CD4-positive, alpha-beta T cell treated with Interferon gamma for 1 hour (primary cell): ENCODE measurements around the gene HNRNPF.
"Not testable (repeated sequence)": the region's sequence is repeated elsewhere in the genome, so short reads cannot be mapped to it uniquely, and the experiment has no call there.

Experiments
- DNase-seq: peaks from one replicate; pipeline ENCODE4 v3.0.0-alpha.2; 2020

Gene HNRNPF

DNA sequence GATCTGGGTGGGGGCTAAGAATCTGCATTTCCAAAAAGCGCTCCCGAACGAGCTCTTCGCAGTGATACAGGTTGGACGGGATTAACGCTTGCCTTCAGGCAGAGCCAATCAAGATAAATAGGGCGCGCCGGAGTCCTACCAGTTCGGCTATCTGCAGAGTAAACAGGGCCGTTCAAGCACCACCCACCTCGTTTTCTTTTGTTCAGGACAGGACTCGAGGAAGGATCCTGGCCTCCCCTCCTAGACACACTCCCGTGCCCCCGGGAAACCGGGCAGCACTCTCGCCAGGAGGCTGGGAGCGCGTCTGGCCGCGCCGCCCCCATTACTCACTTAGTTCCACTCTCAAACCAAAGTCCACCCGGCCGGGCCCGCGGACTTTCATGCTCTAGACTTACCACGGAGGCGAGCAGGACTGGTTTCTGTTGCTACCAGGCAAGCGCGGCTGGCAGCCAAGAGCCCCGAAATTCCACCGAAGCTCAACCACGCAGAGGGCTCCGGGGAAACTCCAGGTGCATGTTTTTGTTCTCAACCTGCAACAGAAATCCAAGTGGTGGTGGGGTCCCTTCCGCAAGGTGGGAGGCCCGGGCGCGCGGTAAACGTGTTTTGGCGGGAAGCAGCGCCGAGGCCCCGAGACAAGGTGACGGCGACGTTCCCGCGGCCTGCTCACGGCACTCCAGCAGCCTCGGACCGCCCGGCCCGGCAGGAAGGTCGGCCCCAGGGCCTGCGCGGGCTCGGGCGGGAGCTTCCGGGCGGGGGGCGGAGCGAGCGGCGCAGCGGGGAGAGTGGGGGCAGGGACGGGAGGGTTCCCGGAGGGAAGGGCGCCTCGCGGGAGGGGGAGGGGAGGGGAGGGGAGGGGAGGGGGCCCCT, 12.7 kb downstream of the HNRNPF start:
- peak; percentile 65 for DNase-seq

DNA sequence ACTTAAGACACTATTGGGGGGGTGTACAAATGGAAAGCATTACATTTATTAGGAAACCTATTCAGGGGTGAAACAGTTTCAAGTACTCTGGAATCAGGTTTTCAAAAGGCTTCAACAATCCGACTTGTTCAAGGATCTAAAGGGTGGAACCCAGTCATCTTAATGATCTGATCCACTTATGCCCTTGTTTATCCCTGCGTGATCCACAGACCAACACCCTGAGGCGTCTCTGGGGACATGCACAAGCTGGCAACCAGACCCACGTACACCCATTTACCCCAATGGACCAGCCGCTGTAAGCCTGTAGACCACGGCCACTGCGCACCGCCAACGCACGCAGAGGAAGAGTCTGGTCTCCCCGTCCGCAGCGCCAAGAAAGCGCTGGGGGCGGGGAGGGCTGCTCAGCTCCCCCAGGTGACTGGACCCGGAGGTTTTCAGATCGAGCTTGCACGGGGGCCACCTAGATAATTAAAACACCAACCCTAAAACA, 13.4 kb downstream of the HNRNPF start:
- no peak for DNase-seq

DNA sequence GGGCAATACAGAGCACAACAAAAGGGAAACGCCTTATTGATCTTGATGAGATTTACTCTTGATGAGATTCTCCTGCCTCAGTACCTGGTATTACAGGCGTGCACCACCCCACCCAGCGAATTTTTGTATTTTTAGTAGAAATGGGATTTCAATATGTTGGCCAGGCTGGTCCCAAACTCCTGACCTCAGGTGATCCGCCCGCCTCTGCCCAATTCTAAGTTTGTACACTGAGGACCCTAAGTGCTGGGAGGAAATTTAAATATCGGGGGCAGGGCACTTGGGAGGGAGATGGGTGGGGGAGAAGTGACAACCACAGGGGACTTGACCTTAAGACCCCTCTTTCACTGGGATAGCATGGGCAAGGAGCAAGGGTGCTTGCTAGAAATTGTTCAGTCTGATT, 14.1 kb downstream of the HNRNPF start:
- DNase-seq: no peak

DNA sequence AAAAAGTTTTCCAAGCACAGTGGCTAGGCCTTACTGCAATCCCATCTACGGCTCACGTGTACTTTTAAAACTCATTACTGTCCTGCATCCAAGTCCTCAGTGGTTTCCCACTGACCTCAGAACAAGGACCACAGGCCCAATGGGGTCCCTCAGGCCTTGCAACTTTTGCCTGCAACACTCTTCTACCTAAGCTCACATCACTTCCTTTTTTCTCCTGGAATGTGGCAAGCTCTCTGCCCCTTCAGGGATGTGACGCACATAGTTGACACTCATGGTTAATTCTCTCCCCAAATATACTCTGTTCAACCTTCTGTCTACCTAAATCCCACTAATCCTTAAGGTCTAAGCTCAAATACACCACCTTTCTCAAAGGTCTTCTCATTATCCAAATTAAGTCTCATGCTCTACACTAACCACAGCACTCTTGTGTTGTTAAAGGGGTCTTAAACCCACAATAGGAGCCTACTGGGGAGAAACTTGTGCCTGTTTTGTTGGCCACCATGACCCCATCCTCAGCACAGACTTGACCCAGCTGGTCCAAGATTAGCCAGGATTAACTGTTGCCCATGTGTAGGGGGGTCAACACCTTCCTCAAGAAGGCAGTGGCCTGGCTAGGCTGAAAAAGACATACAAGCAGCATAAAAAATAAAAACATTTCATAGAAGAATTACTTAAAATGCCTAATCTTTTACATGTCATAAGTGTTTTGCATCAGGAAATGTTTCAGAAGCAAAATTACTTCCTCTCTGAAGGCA, 15.2 kb downstream of the HNRNPF start:
- DNase-seq: no peak

DNA sequence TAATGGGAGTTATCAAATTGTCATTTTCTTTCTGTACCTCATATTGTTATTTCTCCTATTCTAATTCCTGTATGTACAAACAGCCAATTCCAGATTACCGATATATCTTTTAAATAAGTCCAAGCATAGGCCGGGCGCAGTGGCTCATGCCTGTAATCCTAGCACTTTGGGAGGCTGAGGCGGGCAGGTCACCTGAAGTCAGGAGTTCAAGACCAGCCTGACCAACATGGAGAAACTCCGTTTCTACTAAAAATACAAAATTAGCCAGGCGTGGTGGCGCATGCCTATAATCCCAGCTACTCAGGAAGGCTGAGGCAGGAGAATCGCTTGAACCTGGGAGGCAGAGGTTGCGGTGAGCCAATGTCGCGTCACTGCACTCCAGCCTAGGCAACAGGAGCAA, 15.8 kb downstream of the HNRNPF start:
- not testable (repeated sequence) for DNase-seq

DNA sequence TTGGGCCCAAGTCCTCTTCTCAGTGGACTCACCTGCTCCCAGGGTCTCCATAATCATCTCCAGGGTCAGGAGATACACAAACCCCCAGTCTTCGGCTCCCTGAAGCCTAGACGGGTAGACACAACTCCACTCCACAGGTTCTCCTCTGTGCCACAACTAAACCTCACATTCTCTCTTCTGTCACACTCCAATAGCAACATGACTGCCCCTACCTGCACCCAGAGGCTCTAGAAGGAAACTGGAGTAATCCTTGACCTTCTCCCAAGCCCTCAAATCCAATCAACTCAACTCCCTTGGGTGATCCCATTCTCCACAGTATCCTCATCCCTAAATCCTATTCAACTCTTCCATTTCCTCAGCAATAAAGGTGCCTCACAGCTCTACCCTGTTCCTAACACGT, 16.2 kb downstream of the HNRNPF start:
- DNase-seq: no peak

DNA sequence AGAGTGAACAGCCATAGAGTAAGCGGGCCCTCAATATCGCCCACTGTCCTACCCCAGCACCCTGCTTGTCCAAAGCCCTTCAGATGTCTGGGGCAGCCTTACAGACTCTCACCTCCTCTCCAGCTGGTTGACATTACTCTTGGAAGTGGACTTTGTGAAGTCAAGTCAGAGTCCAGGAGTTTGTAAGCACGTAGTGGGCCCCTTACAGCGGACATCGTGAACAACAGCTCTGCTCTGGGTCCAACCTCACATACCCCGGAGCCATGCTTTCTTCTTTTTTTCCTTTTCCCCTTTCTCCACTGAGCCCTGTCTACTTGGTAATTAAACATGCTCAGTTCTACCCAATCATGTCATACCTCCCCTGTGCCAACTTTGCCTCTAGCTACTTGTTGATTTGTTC, 17.5 kb downstream of the HNRNPF start:
- no peak for DNase-seq

DNA sequence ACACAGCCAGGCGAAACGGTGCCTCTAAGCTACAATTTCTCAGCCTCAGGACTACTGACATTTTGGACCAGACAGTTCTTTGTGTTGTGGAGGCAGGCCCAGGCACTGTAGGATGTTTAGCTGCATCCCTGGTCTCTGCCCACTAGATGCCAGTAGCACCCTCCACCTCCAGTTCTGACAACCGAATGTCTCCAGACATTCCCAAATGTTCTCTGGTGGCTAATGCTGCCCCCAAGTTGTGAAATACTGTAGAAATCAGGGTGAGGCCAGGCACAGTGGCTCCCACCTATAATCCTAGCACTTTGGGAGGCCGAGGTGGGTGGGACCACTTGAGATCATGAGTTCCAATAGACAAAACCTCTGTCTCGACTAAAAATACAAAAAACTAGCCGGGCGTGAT, 18.2 kb downstream of the HNRNPF start:
- peak; percentile 31 for DNase-seq

DNA sequence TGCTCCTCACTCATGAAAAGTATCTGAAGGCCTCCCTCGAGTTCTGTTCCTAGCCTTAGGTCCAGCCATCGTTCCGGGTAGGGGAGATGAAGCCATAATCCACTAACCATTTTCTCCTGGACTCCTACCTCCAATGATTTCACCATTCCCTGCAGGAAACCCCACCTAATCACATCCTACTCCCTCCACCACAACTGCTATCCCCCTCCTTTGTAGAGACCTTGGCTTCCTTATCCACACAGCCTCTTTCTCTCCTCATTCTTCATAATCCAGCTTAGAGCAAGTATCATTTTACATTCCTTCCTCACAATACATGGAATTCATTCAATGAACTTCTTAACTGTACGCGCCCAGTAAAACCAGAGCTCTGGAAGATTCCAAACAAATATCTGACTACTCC, 18.7 kb downstream of the HNRNPF start:
- no peak for DNase-seq

DNA sequence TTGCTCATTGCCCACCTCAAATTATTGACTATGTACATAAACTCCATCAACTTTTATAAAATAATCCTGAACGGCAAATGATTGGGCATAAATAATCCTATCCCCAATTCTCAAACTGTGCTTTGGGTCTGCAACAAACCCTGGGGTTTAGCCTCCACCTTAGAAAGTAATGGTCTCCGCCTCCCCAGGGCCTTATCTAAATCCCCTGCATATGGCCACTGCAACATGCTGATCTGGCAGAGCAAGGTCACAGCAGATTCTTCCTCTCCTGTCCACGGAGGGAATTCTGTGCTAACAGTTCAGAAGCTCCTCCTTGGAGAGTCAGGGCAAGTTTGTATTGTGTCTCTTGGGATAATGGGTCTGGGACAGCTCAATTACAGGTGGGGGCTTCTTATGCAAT, 19.1 kb downstream of the HNRNPF start:
- no peak for DNase-seq

DNA sequence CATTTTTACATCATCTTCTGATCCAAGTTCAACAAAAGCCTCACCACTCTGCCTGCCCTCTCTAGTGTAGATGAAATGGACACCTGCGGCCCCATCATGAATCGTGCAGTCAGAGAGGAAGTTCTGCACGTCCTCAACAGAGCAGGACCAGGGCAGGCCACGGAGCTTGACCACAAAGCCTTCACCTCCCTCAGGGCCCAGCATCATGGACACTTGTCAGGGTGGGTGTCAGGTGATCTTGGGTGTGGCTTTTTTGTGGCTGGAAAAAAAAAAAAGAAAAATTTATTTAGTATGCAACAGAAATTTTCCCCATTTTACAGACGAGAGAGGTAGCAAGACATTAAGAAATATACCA, 21.3 kb downstream of the HNRNPF start:
- DNase-seq: no peak

DNA sequence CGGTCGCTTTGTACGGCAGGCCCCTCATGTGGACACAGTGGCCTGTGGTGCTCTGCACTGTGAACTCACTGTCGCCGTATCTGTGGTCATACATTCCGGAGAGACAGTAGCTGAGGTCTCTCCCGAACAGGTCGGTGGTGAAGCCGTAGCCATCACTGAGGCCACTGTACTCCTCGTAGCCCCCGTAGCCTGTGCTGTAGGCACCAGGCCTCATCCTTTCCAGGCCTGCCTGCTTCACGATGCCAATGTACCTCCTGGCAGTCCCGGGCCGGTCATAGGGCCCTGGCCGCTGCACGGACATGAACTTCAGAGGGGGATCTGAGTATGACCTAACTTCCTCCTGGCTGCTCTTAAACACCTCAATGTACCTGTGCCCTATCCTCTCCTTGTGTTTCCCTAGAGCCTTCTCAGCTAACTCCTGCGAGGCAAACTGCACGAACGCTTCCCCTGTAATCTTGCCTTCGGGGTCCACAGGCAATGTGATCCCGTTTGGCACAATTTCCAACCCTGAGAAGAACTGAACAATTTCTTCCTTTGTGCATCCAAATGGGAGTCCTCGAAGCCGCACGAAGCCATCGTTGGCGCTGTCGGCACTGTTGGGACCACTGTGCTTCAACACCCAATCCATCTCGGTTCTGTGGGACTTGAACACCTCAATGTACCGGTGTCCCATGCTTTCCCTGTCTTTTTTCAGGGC, 21.9 kb downstream of the HNRNPF start:
- DNase-seq: no peak

DNA sequence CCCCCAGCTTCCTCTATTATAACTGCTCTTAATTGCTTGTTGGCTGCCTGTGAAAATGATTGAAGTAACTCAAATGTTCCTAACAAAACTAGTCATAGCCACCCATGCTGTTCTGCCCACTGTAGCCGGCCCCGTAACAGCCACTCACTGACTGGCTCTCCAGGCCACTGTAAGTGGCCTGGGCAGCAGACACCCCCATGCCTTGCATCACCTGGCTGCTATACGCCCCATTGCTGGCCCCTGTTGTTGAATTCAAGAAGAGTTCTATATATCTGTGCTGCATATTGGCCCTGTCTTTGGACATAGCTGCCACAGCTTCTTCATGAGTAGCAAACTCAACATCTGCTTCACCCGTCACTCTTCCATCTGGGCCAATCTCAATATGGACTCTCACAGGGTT, 22.4 kb downstream of the HNRNPF start:
- no peak for DNase-seq

DNA sequence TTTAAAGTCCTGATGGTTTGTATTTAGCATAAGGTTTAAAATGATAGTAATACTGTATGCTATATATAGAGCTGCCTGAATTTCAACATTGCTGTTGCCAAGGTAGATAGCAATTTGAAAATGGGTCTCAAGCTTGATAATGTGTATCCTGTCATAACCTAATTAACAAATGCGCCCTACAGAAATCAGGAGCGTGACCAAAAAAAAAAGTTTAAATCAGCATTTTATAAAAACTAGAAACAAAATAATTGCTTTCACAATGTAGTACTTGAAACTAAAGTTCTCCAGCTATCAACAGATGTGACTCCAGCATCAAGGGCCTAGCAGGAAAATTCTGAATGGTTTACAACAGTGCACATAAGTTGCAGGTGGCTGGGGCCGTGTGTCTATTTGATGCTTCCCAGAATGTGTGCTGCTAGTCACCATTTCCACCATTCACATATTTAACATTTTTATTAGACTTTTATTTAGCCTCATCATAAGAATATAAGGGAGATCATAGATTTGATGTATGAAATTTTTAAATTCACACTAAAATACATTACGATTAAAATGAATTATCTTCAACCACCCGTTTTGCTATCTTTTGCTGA, 23.5 kb downstream of the HNRNPF start:
- DNase-seq: no peak

DNA sequence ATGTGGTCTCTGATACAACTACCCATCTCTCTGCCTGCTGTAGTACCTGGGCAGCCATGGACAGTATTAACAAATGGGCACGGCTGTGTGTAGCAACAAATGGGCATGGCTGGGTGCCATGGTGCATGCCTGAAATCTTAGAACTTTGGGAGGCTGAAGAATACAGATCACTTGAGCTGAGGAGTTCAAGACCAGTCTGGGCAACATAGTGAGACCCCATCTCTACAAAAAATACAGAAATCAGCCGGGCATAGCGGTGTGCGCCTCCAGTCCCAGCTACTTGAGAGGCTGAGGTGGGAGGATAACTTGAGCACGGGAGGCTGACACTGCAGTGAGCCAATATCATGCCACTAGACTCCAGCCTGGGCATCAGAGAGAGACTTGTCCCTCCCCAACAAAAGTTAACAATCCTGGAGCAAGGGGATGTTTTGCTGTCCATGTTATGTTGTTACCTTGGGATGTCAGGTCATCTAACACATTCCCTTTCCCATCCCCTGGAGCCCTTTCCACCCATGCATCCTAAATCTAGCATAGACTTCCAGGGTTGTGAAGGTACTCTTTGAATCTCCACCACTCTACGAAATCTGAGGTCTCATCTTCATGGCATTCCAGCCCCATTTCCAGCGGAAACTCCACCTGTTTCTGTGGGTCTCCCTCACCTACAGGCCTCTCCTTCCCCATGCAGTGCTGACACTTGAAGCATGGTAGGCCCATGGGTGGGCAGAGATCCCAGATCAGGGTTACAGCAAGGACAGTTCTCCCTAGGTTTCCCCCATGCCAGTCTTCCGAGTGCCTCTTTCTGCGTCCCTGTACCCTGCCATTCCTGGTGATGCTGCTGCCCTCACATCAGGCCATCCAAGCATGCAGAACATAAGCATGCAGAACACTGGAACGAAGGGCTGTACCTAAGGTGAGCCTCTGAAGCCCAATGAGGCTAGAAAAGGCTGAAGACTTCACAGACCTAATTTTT, 24.4 kb downstream of the HNRNPF start:
- DNase-seq: no peak

DNA sequence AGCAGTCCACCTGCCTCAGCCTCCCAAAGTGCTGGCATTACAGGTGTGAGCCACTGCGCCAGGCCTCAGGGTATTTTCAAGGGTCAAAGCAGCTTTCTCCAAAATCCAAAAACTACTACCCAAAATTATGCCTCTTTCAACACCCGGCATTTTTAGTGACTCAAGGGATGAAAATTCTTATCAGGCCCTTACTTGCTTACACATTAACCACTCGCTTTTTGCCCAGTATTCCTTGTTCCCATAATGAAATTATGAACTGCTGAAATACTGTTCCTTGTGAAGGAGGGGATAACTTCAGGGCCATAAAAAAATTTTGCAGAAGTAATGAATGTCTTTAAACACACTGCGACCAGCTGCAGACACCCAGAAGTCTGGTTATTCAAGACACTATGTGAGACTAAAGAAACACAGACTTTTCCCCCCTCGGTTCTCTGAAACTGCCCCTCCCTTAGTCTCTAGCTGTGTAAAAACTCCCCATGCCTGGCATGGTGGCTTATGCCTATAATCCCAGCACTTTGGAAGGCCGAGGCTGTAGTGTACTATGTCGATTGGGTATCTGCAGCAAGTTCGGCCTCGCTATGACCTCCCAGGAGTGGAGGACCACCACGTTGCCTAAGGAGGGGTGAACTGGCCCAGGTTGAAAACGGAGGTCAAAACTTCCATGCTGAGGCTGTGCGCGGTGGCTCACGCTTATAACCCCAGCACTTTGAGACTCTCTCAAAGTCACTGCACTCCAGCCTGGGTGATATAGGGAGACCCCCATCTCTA, 25.6 kb downstream of the HNRNPF start:
- DNase-seq: no peak

DNA sequence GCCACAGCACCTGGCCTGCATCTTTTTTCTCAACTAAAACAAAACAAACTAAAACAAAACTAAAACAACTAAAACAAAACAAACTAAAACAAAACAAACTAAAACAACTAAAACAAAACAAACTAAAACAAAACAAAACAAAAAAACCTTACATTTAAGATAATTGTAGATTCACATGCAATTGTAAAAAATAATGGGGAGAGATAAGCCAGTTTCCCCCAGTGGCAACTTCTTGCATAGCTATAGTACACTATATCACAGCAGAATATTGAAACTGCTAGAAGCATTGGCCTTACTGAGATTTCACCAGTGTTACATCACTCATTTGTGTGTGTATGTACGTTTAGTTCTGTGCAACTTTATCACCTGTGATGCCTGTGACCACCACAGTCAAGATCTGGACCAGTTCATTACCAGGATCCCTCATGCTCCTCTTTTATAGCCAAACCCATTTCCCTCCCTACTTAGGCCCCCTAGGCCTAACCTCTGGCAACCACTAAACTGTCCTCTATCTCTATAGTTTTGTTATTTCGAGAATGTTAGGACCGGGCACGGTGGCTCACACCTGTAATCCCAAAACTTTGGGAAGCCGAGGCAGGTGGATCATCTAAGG, 28.3 kb downstream of the HNRNPF start:
- no peak for DNase-seq

DNA sequence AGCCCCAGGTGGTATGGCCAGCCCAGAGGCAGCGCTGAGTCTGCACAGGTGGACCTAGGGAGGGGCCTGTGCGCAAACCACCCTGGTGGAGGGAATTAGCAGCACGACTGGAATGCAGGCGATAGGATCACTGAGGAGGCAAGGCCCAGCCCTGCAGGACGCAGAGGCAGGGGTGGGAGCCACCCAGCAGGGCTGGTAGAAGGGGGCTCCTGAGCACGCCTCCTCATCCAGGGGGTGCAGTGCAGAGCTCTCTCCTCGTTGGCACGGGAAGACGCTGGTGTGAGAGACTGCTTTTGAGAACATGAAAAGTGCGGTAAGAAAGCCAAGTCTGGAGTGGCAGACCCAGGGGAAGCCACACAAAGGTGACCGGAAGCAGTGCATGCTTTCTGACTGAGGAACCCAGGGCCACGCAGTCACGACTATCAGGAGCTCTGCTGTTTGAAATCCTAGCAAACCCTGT, 31.5 kb downstream of the HNRNPF start:
- no peak for DNase-seq

DNA sequence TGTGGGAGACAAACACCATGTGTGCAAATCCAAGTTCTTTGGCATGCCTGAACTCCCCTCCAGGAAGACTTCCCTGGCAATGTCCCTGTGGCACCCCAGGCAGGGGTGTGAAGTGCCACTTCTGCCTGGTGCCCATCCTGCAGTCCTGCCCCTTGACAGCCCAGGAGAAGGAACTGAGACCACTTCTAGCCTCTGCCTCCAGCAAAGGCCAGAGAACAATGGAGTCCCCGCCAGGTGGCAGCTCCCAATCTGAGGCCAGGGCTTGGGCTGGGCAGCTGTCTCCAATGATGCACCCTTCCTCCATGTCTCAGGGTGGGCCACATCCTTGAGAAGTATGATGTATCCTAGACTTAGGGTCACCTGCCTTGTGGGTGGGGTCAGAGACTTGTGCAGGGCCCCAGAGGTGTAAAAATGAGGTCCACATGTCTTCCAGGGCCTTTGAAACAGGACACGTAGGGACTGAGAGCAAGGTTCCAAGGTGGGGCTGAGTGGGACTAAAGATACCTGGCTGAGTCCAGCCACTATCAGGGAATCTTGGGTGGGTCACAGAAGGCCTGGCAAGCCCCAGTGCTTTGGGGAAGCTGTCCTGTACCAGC, 32.1 kb downstream of the HNRNPF start:
- DNase-seq: no peak

DNA sequence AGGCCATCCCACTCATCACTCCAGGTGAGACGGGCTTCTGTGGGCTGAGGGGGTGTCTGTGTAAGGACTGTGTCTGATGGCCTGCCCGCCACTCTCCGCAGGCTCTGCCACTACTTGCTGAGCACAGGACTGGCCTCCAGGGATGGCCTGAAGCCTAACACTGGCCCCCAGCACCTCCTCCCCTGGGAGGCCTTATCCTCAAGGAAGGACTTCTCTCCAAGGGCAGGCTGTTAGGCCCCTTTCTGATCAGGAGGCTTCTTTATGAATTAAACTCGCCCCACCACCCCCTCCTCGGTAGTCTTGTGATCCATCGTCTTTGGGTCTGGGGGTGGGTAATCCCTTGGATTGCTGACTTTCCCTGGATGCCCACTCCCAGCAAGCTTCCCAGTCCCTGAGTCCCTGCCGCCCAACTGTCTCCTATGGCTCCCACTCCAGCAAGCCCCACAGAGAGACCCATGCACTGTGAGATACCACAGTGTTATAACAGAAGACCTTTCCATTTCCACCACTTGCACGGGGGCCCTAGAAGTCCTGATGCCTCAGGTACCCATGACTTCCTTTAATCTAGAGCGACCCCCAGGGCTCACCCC, 32.8 kb downstream of the HNRNPF start:
- no peak for DNase-seq
